Endodermal cell (in vitro differentiated cells): ENCODE data around the gene CCDC185. TPM values are rescaled to one million over a fixed set of nuclear protein-coding genes. Genes with fewer than 3 reads are reported as not detected.

ENCODE experiments used
- DNase-seq: peaks from one replicate; pipeline ENCODE4 v3.0.0-alpha.2; 2017
- H3K27ac ChIP-seq: 2 replicates; pipeline ENCODE4 v1.5.1; 2013; ENCODE audit warnings: mild to moderate bottlenecking, low read depth, low read length, moderate library complexity
- H3K27me3 ChIP-seq: 2 replicates; pipeline ENCODE4 v1.6.1; 2013; ENCODE audit warnings: mild to moderate bottlenecking, low read length, moderate library complexity; ENCODE audit not compliant: insufficient read depth, control insufficient read depth, poor library complexity, severe bottlenecking
- H3K36me3 ChIP-seq: 2 replicates; pipeline ENCODE4 v1.7.0; 2013; ENCODE audit warnings: mild to moderate bottlenecking, low read length, moderate library complexity; ENCODE audit not compliant: control insufficient read depth, insufficient read depth
- H3K4me1 ChIP-seq: one replicate; pipeline ENCODE4 v1.7.0; 2013; ENCODE audit warnings: low read length; ENCODE audit not compliant: control insufficient read depth, insufficient read depth
- H3K4me3 ChIP-seq: 2 replicates; pipeline ENCODE4 v1.5.1; 2013; ENCODE audit warnings: mild to moderate bottlenecking, low read length, moderate library complexity
- H3K9ac ChIP-seq: 2 replicates; pipeline ENCODE4 v1.6.1; 2013; ENCODE audit warnings: mild to moderate bottlenecking, low read length, moderate library complexity; ENCODE audit not compliant: poor library complexity, severe bottlenecking; ENCODE audit errors: extremely low read depth
- H3K9me3 ChIP-seq: 2 replicates; pipeline ENCODE4 v1.6.1; 2013; ENCODE audit warnings: mild to moderate bottlenecking, low read length, moderate library complexity; ENCODE audit not compliant: control insufficient read depth
- H3K27ac Mint-ChIP-seq: 2 replicates; pipeline ENCODE4 v1.8.0; 2020; ENCODE audit warnings: mixed read lengths
- H3K27me3 Mint-ChIP-seq: 2 replicates; pipeline ENCODE4 v1.8.0; 2021; ENCODE audit warnings: mild to moderate bottlenecking, mixed read lengths; ENCODE audit not compliant: insufficient read depth
- H3K36me3 Mint-ChIP-seq: 2 replicates; pipeline ENCODE4 v1.8.0; 2020; ENCODE audit warnings: low read depth, mixed read lengths
- H3K4me1 Mint-ChIP-seq: 2 replicates; pipeline ENCODE4 v1.8.0; 2020; ENCODE audit warnings: mixed read lengths
- H3K4me3 Mint-ChIP-seq: 2 replicates; pipeline ENCODE4 v1.8.0; 2020; ENCODE audit warnings: mild to moderate bottlenecking, moderate library complexity, mixed read lengths
- H3K9me3 Mint-ChIP-seq: 2 replicates; pipeline ENCODE4 v1.8.0; 2020; ENCODE audit warnings: mild to moderate bottlenecking, mixed read lengths
- WGBS, 2 experiments: methylation state at CpG; one replicate each; pipeline versions ENCODE4 v1.1.5 to v1.1.7; 2013; ENCODE audit warnings: missing lambda C conversion rate in 2 of 2, mixed read lengths in 1 of 2; ENCODE audit not compliant: insufficient coverage in 1 of 2, insufficient read length in 1 of 2; 5-methylcytosine and 5-hydroxymethylcytosine counted together
- total RNA-seq, 2 donors: library from RNA; stranded (reverse); fragmentation: NEBNext Ultra II Directional in 1 of 2; extraction: Animal tissue kit (Norgen Biotek cat#: 25700) in 1 of 2; gene quantifications; 2 replicates in 1 of 2; 3 replicates in 1 of 2; pipeline ENCODE4 v1.2.1, GENCODE V29; 2021
- TF ChIP-seq, protein P1 (sequence below): fragments of 200-600 bp; sonication (generic); conservative IDR thresholded peaks from 2 replicates; pipeline ENCODE4 v1.5.0; 2021; ENCODE audit warnings: antibody characterized with exemption, mild to moderate bottlenecking

CCDC185 gene
- total RNA-seq, 2 donors from 2014 or later: not detected

- no peak overlapping the region for H3K27ac Mint-ChIP-seq
- Histone ChIP-seq H3K9me3 (no peaks in the 10 kb centered on the region), H3K36me3 (no peaks in the 10 kb centered on the region), H3K27ac (no peak overlapping the region), H3K4me3 (no peak overlapping the region), H3K4me1 (peaks cover 13% of the 10 kb centered on the region), H3K27me3 (no peaks in the 10 kb centered on the region), H3K9ac (no peak overlapping the region)
- H3K4me3 Mint-ChIP-seq: no peak overlapping the region
- H3K36me3 Mint-ChIP-seq: no peaks in the 10 kb centered on the region
- no peaks in the 10 kb centered on the region for H3K9me3 Mint-ChIP-seq
- TF ChIP-seq, protein P1, sequence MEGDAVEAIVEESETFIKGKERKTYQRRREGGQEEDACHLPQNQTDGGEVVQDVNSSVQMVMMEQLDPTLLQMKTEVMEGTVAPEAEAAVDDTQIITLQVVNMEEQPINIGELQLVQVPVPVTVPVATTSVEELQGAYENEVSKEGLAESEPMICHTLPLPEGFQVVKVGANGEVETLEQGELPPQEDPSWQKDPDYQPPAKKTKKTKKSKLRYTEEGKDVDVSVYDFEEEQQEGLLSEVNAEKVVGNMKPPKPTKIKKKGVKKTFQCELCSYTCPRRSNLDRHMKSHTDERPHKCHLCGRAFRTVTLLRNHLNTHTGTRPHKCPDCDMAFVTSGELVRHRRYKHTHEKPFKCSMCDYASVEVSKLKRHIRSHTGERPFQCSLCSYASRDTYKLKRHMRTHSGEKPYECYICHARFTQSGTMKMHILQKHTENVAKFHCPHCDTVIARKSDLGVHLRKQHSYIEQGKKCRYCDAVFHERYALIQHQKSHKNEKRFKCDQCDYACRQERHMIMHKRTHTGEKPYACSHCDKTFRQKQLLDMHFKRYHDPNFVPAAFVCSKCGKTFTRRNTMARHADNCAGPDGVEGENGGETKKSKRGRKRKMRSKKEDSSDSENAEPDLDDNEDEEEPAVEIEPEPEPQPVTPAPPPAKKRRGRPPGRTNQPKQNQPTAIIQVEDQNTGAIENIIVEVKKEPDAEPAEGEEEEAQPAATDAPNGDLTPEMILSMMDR: no peak
- H3K27me3 Mint-ChIP-seq: no peaks in the 10 kb centered on the region
- DNase-seq: no peak
- peaks cover 37% of the 10 kb centered on the region for H3K4me1 Mint-ChIP-seq
- WGBS, 2 experiments: 95% methylated on average over 7 to 8 of the region's 8 CpGs
These were observed 25.9 kb downstream of the CCDC185 start for GRCh38 chr1:223419115-223419514.

DNA sequence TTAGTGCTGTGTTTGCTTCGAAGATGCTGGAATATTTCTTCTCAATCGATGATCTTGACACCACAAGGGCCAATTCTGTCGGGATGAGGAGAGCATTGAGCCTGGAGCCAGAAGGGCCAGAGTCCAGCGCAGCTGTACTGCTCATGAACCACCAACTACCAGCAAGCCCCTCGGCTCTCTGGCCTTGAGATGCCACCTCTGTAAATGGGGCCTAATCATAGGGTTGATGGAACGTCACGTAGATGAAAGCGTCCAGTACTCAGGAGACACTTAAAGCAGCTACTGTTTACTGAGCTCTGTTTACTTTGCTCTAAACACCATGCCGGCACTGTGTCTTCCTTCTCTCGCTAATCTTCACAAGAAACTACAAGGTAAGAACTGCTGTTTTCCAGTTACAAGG is 26.3 kb downstream of the CCDC185 start:
- TF ChIP-seq, protein P1: no peak
- WGBS, 2 experiments: 87 to 96% methylated on average over 9 to 10 of the region's 10 CpGs
- peaks cover under 1% of the 10 kb centered on the region for H3K27me3 Mint-ChIP-seq

DNA sequence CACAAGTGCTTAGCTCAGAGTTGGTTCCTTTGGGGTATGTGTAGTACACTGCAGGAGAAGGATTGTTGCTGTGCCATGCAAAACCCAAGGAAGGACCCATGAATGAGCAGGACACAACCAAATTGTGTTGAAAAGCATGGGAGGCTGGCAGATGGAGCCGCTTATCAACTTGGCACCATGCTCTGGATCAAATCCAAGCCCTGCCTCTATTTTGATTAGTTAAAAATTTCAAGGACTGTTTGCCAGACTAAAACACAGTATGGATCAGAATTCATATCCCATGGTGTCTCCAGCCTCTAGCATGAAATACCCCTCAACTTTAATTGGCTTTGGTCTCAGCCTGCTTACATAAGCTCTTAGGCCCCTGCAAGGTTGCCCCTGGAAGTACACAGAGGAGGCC is 27.8 kb downstream of the CCDC185 start:
- Histone ChIP-seq H3K4me1 (peaks cover 13% of the 10 kb centered on the region), H3K36me3 (no peaks in the 10 kb centered on the region), H3K27ac (no peak overlapping the region), H3K9me3 (no peaks in the 10 kb centered on the region), H3K4me3 (no peak overlapping the region), H3K9ac (no peak overlapping the region), H3K27me3 (no peaks in the 10 kb centered on the region)
- Mint-ChIP-seq H3K36me3 (no peaks in the 10 kb centered on the region), H3K27ac (no peak overlapping the region), H3K4me1 (peaks cover 37% of the 10 kb centered on the region), H3K9me3 (no peaks in the 10 kb centered on the region), H3K4me3 (no peak overlapping the region), H3K27me3 (peaks cover 2% of the 10 kb centered on the region)
- DNase-seq: no peak
- TF ChIP-seq, protein P1: no peak
- WGBS, 2 experiments: 98 to 100% methylated on average over 1 of the region's 1 CpG

More for the DNA sequence above, 26.3 kb downstream of the CCDC185 start:
- H3K4me1 ChIP-seq: peaks cover 13% of the 10 kb centered on the region
- Mint-ChIP-seq H3K9me3 (no peaks in the 10 kb centered on the region), H3K4me1 (peaks cover 37% of the 10 kb centered on the region), H3K36me3 (no peaks in the 10 kb centered on the region), H3K4me3 (no peak overlapping the region), H3K27ac (no peak overlapping the region)
- no peaks in the 10 kb centered on the region for H3K36me3 ChIP-seq
- DNase-seq: no peak
- H3K9me3 ChIP-seq: no peaks in the 10 kb centered on the region
- no peak overlapping the region for H3K27ac ChIP-seq
- no peak overlapping the region for H3K4me3 ChIP-seq
- no peaks in the 10 kb centered on the region for H3K27me3 ChIP-seq
- H3K9ac ChIP-seq: no peak overlapping the region
